Adrenal gland (tissue), 5 donors: ENCODE measurements around the gene BTN2A1.

Experiments used
- CTCF ChIP-seq, 6 experiments: fragments of 450-650 bp in 4 of 6; fragments of 200-600 bp in 2 of 6; sonication (generic) in 1 of 6; IDR thresholded peaks; 1 replicate in 5 of 6; 2 replicates in 1 of 6; pipeline versions ENCODE4 v1.5.1 to v1.8.0; 2016 to 2021; ENCODE audit warnings: antibody characterized with exemption in 6 of 6, mild to moderate bottlenecking in 2 of 6, moderate library complexity in 1 of 6
- POLR2A ChIP-seq, 2 donors: fragments of 450-650 bp; IDR thresholded peaks; one replicate each; pipeline ENCODE4 v1.6.1; 2017; ENCODE audit warnings: antibody characterized with exemption in 2 of 2, mild to moderate bottlenecking in 2 of 2, moderate library complexity in 1 of 2
- donor health status: DM: no; HTN: no; CAD: no.

- TF ChIP-seq CTCF (IDR thresholded peaks at IDR 0.05) (no peak), POLR2A (IDR thresholded peaks at IDR 0.05) (no peak)
These were observed 42.6 kb upstream of the BTN2A1 start for GRCh38 chr6:26415036-26415614.
